Omental fat pad (tissue), 4 donors: ENCODE results near the gene YWHAE. TPM values are rescaled to one million over a fixed set of nuclear protein-coding genes. Genes with fewer than 3 reads are reported as not detected.

Source experiments
- ATAC-seq: fragments of 150-250 bp; one replicate; pipeline ENCODE4 v1.9.1; 2016; ENCODE audit warnings: mild to moderate bottlenecking, moderate library complexity; ENCODE audit not compliant: low FRiP score
- DNase-seq: peaks from one replicate; pipeline ENCODE4 v3.0.0-alpha.2; 2019; ENCODE audit warnings: low spot score
- total RNA-seq, 4 donors: library from RNA; depleted of rRNA; stranded (reverse); fragments of >200 nt; gene quantifications; one replicate each; pipeline ENCODE4 v1.1.0, GENCODE V29; 2016
- TF ChIP-seq, protein P1 (sequence below), 3 donors: fragments of 450-650 bp; IDR thresholded peaks; one replicate each; pipeline ENCODE4 v1.5.1; 2016 to 2017; ENCODE audit warnings: antibody characterized with exemption in 3 of 3, mild to moderate bottlenecking in 3 of 3, moderate library complexity in 2 of 3

Gene YWHAE
- total RNA-seq, 4 donors from 2014 or later = 489 to 684 (median 635) TPM

GRCh38 chr17:1324201-1324771, 75.7 kb downstream of the YWHAE start:
- ATAC-seq = no peak
- TF ChIP-seq, protein P1, sequence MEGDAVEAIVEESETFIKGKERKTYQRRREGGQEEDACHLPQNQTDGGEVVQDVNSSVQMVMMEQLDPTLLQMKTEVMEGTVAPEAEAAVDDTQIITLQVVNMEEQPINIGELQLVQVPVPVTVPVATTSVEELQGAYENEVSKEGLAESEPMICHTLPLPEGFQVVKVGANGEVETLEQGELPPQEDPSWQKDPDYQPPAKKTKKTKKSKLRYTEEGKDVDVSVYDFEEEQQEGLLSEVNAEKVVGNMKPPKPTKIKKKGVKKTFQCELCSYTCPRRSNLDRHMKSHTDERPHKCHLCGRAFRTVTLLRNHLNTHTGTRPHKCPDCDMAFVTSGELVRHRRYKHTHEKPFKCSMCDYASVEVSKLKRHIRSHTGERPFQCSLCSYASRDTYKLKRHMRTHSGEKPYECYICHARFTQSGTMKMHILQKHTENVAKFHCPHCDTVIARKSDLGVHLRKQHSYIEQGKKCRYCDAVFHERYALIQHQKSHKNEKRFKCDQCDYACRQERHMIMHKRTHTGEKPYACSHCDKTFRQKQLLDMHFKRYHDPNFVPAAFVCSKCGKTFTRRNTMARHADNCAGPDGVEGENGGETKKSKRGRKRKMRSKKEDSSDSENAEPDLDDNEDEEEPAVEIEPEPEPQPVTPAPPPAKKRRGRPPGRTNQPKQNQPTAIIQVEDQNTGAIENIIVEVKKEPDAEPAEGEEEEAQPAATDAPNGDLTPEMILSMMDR (IDR thresholded peaks at IDR 0.05) = no peak
- DNase-seq = no peak

- TF ChIP-seq, protein P1 (IDR thresholded peaks at IDR 0.05) = no peak
- ATAC-seq (no peak), DNase-seq (no peak)
Measured at GRCh38 chr17:1323336-1323735, 76.7 kb downstream of the YWHAE start.

GRCh38 chr17:1322480-1322879, 77.5 kb downstream of the YWHAE start:
- DNase-seq = no peak
- no peak for ATAC-seq
- TF ChIP-seq, protein P1 (IDR thresholded peaks at IDR 0.05) = no peak

DNA sequence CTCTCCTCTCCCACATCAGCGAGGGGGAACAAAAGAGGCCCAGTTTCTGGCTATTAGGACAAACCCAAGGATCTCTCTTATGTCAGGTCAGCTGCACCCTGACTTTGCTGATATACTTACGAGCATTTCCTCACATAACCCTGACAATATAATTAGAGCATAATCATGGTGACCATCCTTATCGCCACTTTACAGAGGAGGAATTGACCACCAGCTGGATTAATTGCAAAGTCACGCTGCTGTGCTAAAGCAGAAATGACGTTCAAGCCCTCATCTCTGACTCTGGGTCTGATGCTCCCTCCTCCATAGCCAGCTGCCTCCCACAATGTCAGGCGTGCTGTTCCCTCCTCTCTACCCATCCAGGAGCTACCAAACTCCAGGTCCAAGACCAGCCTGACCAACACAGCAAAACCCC, 78.0 kb downstream of the YWHAE start:
- ATAC-seq = no peak
- DNase-seq = no peak
- TF ChIP-seq, protein P1 (IDR thresholded peaks at IDR 0.05) = no peak

DNA sequence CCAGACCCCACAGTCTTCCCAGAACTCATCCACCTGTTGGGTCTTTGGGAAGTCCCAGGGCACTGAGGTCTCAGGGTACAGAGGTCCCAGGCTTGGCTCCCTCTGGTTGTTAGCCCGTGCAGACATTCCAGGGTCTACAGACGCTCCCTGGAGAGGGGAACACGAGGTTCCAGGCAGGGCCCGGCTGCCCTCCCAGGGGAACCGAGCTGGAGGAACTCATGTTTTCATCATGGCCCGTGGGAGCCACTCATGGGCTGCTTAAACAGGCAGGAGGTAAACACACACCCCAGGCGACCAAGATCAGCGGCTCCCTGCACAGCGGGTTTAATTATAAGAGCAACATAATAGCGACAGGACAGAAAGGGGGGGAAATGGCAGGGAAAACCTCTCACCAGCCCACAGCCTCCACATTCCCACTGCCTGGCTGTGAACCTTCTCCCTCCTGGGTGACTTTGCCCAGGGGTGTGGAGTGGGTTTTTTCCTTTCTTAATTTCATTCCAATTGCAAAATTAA, 84.1 kb downstream of the YWHAE start:
- DNase-seq = no peak
- TF ChIP-seq, protein P1 (IDR thresholded peaks at IDR 0.05) = no peak
- ATAC-seq = peak; percentile 38

GRCh38 chr17:1315409-1315808, 84.6 kb downstream of the YWHAE start:
- DNase-seq = no peak
- TF ChIP-seq, protein P1 (IDR thresholded peaks at IDR 0.05) = no peak
- ATAC-seq = peak; percentile 64

DNA sequence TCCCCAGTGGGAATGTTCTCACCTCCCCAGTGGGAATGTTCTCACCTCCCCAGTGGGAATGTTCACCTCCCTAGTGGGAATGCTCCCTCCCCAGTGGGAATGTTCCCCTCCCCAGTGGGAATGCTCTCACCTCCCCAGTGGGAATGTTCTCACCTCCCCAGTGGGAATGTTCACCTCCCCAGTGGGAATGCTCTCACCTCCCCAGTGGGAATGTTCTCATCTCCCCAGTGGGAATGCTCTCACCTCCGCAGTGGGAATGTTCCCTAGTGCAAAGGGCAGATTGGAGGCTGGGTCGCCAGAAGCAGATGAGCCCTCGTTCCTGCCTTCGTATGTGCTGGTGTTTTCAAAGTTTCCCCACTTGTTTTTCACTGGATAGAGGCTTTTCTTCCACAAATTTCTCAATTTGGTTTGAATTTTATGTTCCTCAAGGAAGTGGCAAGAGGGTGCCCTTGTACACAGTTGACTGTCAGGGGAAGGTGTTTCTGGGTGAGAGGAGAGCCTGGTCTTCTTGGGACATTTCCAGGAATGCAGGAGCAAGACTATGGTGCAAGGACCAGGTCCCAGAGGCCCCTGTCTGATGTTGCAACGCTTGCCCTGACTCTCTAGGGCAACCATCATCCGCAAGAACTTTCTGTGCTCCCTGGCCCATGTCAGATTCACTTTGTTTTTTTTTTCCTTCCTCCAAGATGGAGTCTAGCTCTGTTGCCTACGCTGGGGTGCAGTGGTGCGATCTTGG, 86.6 kb downstream of the YWHAE start:
- ATAC-seq = no peak
- DNase-seq = no peak
- TF ChIP-seq, protein P1 (IDR thresholded peaks at IDR 0.05) = no peak
